Spleen (tissue), 7 donors: Measurements from ENCODE around the gene OR1C1.

Source experiments
- CTCF ChIP-seq, 11 experiments: fragments of 200-600 bp in 7 of 11; fragments of 450-650 bp in 4 of 11; sonication (generic) in 4 of 11; IDR thresholded peaks in 8 of 11; conservative IDR thresholded peaks in 3 of 11; 1 replicate in 7 of 11; 2 replicates in 4 of 11; pipeline versions ENCODE4 v1.4.0 to v1.8.0; 2016 to 2021; ENCODE audit warnings: antibody characterized with exemption in 11 of 11, inconsistent platforms in 4 of 11, mild to moderate bottlenecking in 1 of 11
- POLR2A ChIP-seq, 3 donors: fragments of 450-650 bp; IDR thresholded peaks; one replicate each; pipeline ENCODE4 v1.5.1; 2017; ENCODE audit warnings: antibody characterized with exemption in 3 of 3, mild to moderate bottlenecking in 1 of 3
- POLR2AphosphoS5 ChIP-seq, 3 donors: sonication (generic); formaldehyde crosslinking; IDR thresholded peaks; one replicate each; pipeline ENCODE4 v1.5.1; 2017; ENCODE audit warnings: antibody characterized with exemption in 3 of 3
- donor health status: DM: no; HTN: no; CAD: no; lungs with moderate emphysema.
- donor health status: DM: no; HTN: no; CAD: no.
- donor health status: DM: no; HTN: no; CAD: no.

- TF ChIP-seq CTCF (IDR thresholded peaks at IDR 0.05 in 8 of 11, conservative IDR thresholded peaks at IDR 0.05 in 3 of 11) (no peak), POLR2A (IDR thresholded peaks at IDR 0.05) (no peak), POLR2AphosphoS5 (IDR thresholded peaks at IDR 0.05) (no peak)
Observed at GRCh38 chr1:247760456-247760855, at the start of gene OR1C1.
